Upper lobe of left lung (tissue), 6 donors: Measurements from ENCODE around the gene ZNF45. TPM values are rescaled to one million over a fixed set of nuclear protein-coding genes. Genes with fewer than 3 reads are reported as not detected.

Experiments
- ATAC-seq, 2 donors: fragments of 200-7000 bp; cut with Tn5 transposase; one replicate each; pipeline ENCODE4 v1.9.1; 2022; ENCODE audit warnings: mild to moderate bottlenecking in 2 of 2, moderate library complexity in 2 of 2; ENCODE audit not compliant: low FRiP score in 2 of 2
- DNase-seq, 2 donors: peaks; one replicate each; pipeline ENCODE4 v3.0.0-alpha.2; 2019 to 2020
- H3K27ac ChIP-seq, 4 donors: fragments of 200-600 bp; sonication (generic); one replicate each; pipeline ENCODE4 v1.5.1; 2016 to 2019
- H3K27me3 ChIP-seq, 4 donors: fragments of 200-600 bp; sonication (generic); one replicate each; pipeline ENCODE4 v1.5.1; 2017 to 2019
- H3K36me3 ChIP-seq, 4 donors: fragments of 200-600 bp; sonication (generic); one replicate each; pipeline ENCODE4 v1.5.1; 2016 to 2019
- H3K4me1 ChIP-seq, 4 donors: fragments of 200-600 bp; sonication (generic); one replicate each; pipeline ENCODE4 v1.5.1; 2018 to 2019
- H3K4me3 ChIP-seq, 4 donors: fragments of 200-600 bp; sonication (generic); one replicate each; pipeline ENCODE4 v1.5.1; 2017 to 2019; ENCODE audit warnings: mild to moderate bottlenecking in 2 of 4, moderate library complexity in 1 of 4
- H3K9me3 ChIP-seq, 4 donors: fragments of 200-600 bp; sonication (generic); one replicate each; pipeline ENCODE4 v1.5.1; 2018 to 2019
- EP300 ChIP-seq, 4 donors: sonication (generic); formaldehyde crosslinking; IDR thresholded peaks; one replicate each; pipeline ENCODE4 v1.5.1; 2017; ENCODE audit warnings: antibody characterized with exemption in 4 of 4, control low read depth in 2 of 4
- POLR2A ChIP-seq, 4 donors: fragments of 450-650 bp; IDR thresholded peaks; one replicate each; pipeline ENCODE4 v1.5.1; 2016 to 2017; ENCODE audit warnings: antibody characterized with exemption in 4 of 4, mild to moderate bottlenecking in 2 of 4
- POLR2AphosphoS5 ChIP-seq, 2 donors: sonication (generic); formaldehyde crosslinking; IDR thresholded peaks; one replicate each; pipeline ENCODE4 v1.5.1; 2017; ENCODE audit warnings: antibody characterized with exemption in 2 of 2
- WGBS, 2 donors: methylation state at CpG; one replicate each; pipeline ENCODE4 v1.1.5; 2017 to 2018; 5-methylcytosine and 5-hydroxymethylcytosine counted together
- total RNA-seq, 6 donors: library from RNA; depleted of rRNA in 4 of 6; stranded (reverse); fragments of >200 nt in 4 of 6; gene quantifications; one replicate each; pipeline versions ENCODE4 v1.1.0 to v1.2.1, GENCODE V29; 2016 to 2021
- TF ChIP-seq, protein P1 (sequence below), 6 experiments: fragments of 450-650 bp in 4 of 6; fragments of 200-600 bp in 2 of 6; sonication (generic) in 2 of 6; IDR thresholded peaks; one replicate each; pipeline ENCODE4 v1.5.1; 2016 to 2019; ENCODE audit warnings: antibody characterized with exemption in 6 of 6
- donor health status: DM: no; HTN: no; CAD: no; lungs with moderate emphysema.
- donor health status: DM: no; HTN: yes; CAD: no; lungs with severe emphysema.

ZNF45 gene
- total RNA-seq, 6 donors from 2014 or later = 5.9 to 15.8 (median 11.0) TPM

GRCh38 chr19:43906774-43907173 is 28.3 kb downstream of the ZNF45 start:
- Histone ChIP-seq H3K4me1 (peaks cover 0 to 5% (median under 1%) of the 10 kb centered on the region in 4 donors), H3K27me3 (no peaks in the 10 kb centered on the region), H3K36me3 (no peaks in the 10 kb centered on the region), H3K9me3 (peaks cover 31 to 85% (median 71%) of the 10 kb centered on the region in 4 donors), H3K27ac (no peak overlapping the region), H3K4me3 (no peak overlapping the region)
- 95 to 96% methylated on average over 2 of the region's 2 CpGs for WGBS, 2 donors
- DNase-seq = no peak
- TF ChIP-seq EP300 (IDR thresholded peaks at IDR 0.05) (no peak), POLR2A (IDR thresholded peaks at IDR 0.05) (no peak), POLR2AphosphoS5 (IDR thresholded peaks at IDR 0.05) (no peak)
- TF ChIP-seq, protein P1, sequence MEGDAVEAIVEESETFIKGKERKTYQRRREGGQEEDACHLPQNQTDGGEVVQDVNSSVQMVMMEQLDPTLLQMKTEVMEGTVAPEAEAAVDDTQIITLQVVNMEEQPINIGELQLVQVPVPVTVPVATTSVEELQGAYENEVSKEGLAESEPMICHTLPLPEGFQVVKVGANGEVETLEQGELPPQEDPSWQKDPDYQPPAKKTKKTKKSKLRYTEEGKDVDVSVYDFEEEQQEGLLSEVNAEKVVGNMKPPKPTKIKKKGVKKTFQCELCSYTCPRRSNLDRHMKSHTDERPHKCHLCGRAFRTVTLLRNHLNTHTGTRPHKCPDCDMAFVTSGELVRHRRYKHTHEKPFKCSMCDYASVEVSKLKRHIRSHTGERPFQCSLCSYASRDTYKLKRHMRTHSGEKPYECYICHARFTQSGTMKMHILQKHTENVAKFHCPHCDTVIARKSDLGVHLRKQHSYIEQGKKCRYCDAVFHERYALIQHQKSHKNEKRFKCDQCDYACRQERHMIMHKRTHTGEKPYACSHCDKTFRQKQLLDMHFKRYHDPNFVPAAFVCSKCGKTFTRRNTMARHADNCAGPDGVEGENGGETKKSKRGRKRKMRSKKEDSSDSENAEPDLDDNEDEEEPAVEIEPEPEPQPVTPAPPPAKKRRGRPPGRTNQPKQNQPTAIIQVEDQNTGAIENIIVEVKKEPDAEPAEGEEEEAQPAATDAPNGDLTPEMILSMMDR (IDR thresholded peaks at IDR 0.05) = no peak
- no peak for ATAC-seq

DNA sequence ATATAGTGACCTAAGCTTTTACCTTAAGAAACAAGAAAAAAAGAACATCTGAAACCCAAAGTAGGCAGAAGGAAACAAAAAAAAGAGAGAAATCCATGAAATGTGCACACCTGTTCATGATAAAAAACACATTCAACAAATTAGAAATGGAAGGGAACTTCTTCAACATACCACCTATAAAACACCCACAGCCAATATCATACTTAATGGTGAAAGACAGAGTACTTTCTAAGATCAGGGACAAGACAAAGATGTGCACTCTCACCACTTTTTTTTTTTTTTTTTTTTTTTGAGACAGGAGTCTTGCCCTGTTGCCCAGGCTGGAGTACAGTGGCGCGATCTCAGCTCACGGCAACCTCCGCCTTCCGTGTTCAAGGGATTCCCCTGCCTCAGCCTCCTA is 29.2 kb downstream of the ZNF45 start:
- Histone ChIP-seq H3K4me3 (no peak overlapping the region), H3K36me3 (no peaks in the 10 kb centered on the region), H3K9me3 (peaks cover 22 to 85% (median 64%) of the 10 kb centered on the region in 4 donors), H3K4me1 (peaks cover 0 to 10% (median 3%) of the 10 kb centered on the region in 4 donors), H3K27me3 (no peaks in the 10 kb centered on the region), H3K27ac (no peak overlapping the region)
- TF ChIP-seq, protein P1 (IDR thresholded peaks at IDR 0.05) = no peak
- no peak for TF ChIP-seq POLR2A (IDR thresholded peaks at IDR 0.05)
- TF ChIP-seq POLR2AphosphoS5 (IDR thresholded peaks at IDR 0.05) = no peak
- no peak for TF ChIP-seq EP300 (IDR thresholded peaks at IDR 0.05)
- DNase-seq (no peak), ATAC-seq (no peak)
- 99 to 100% methylated on average over 5 of the region's 5 CpGs for WGBS, 2 donors

DNA sequence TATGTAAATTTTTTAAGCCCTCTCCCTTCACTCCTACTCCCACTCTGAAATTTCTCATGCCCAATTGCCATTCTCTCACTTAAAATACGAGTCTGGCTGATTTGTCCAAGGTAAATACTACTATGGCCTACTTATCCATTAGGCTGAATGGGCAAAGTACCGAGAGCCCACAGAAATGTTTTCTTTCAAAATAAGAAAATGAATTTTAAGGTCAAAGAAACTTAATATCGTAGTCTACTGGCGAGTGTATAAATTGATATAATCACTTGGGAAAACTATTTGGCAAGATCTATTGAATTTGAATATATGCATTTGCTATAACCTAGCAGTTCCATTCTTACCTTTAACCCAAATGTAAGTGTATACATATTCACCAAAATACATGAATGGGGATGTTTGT is 32.7 kb downstream of the ZNF45 start:
- Histone ChIP-seq H3K27me3 (no peaks in the 10 kb centered on the region), H3K27ac (no peak overlapping the region), H3K36me3 (peaks cover 0 to 6% (median 0%) of the 10 kb centered on the region in 4 donors), H3K4me3 (peak overlapping the region in 3 of 4 donors; percentile 42 to 56 (median 54)), H3K9me3 (peaks cover 5 to 67% (median 42%) of the 10 kb centered on the region in 4 donors), H3K4me1 (peaks cover 0 to 10% (median 3%) of the 10 kb centered on the region in 4 donors)
- ATAC-seq (no peak), DNase-seq (no peak)
- WGBS, 2 donors = 94 to 96% methylated on average over 4 of the region's 4 CpGs
- TF ChIP-seq, protein P1 (IDR thresholded peaks at IDR 0.05) = no peak
- TF ChIP-seq EP300 (IDR thresholded peaks at IDR 0.05) = no peak
- no peak for TF ChIP-seq POLR2AphosphoS5 (IDR thresholded peaks at IDR 0.05)
- TF ChIP-seq POLR2A (IDR thresholded peaks at IDR 0.05) = no peak

GRCh38 chr19:43901395-43902390 is 33.4 kb downstream of the ZNF45 start:
- ATAC-seq = peak; percentile 77 to 96
- Histone ChIP-seq H3K9me3 (peaks cover 0 to 67% (median 41%) of the 10 kb centered on the region in 4 donors), H3K36me3 (peaks cover 0 to 6% (median 0%) of the 10 kb centered on the region in 4 donors), H3K27me3 (no peaks in the 10 kb centered on the region), H3K4me3 (peak overlapping the region; percentile 26 to 56 (median 48)), H3K27ac (peak overlapping the region in 1 of 4 donors; percentile 36), H3K4me1 (peaks cover 0 to 10% (median 3%) of the 10 kb centered on the region in 4 donors)
- TF ChIP-seq EP300 (IDR thresholded peaks at IDR 0.05) (no peak), POLR2A (IDR thresholded peaks at IDR 0.05) (no peak), POLR2AphosphoS5 (IDR thresholded peaks at IDR 0.05) (peak in 1 of 2 donors; percentile 39)
- TF ChIP-seq, protein P1 (IDR thresholded peaks at IDR 0.05) = no peak
- peak in 1 of 2 donors; percentile 71 for DNase-seq
- 14 to 36% methylated on average over 21 to 39 of the region's 39 CpGs for WGBS, 2 donors
